Osteocyte (in vitro differentiated cells): ENCODE data around the gene TMPRSS11E. TPM values are rescaled to one million over a fixed set of nuclear protein-coding genes. Genes with fewer than 3 reads are reported as not detected.
"Not testable (repeated sequence)": the region's sequence is repeated elsewhere in the genome, so short reads cannot be mapped to it uniquely, and the experiment has no call there.

Experiments
- DNase-seq: peaks from one replicate; pipeline ENCODE4 v3.0.0; 2021; ENCODE audit warnings: mixed read lengths; ENCODE audit not compliant: unreplicated experiment; ENCODE audit errors: extremely low spot score
- H3K27ac Mint-ChIP-seq: one replicate; pipeline ENCODE4 v1.8.0; 2021; ENCODE audit warnings: mild to moderate bottlenecking, mixed read lengths; ENCODE audit not compliant: unreplicated experiment
- H3K27me3 Mint-ChIP-seq: one replicate; pipeline ENCODE4 v1.8.0; 2021; ENCODE audit warnings: mixed read lengths; ENCODE audit not compliant: unreplicated experiment
- H3K36me3 Mint-ChIP-seq: one replicate; pipeline ENCODE4 v1.8.0; 2021; ENCODE audit warnings: mixed read lengths; ENCODE audit not compliant: unreplicated experiment
- H3K4me1 Mint-ChIP-seq: one replicate; pipeline ENCODE4 v1.8.0; 2021; ENCODE audit warnings: mixed read lengths; ENCODE audit not compliant: unreplicated experiment
- H3K4me3 Mint-ChIP-seq: one replicate; pipeline ENCODE4 v1.8.0; 2021; ENCODE audit warnings: mild to moderate bottlenecking, moderate library complexity, mixed read lengths; ENCODE audit not compliant: unreplicated experiment
- H3K9me3 Mint-ChIP-seq: one replicate; pipeline ENCODE4 v1.8.0; 2021; ENCODE audit warnings: mixed read lengths; ENCODE audit not compliant: unreplicated experiment
- total RNA-seq: library from RNA; stranded (reverse); gene quantifications from 2 replicates; pipeline ENCODE4 v1.2.1, GENCODE V29; 2021
- TF ChIP-seq, protein P1 (sequence below): fragments of 200-600 bp; sonication (generic); IDR thresholded peaks from 2 replicates; pipeline ENCODE4 v1.5.0; 2021; ENCODE audit warnings: antibody characterized with exemption, mild to moderate bottlenecking, moderate library complexity

TMPRSS11E gene
- total RNA-seq, 1 donor from 2014 or later, result not detected

DNA sequence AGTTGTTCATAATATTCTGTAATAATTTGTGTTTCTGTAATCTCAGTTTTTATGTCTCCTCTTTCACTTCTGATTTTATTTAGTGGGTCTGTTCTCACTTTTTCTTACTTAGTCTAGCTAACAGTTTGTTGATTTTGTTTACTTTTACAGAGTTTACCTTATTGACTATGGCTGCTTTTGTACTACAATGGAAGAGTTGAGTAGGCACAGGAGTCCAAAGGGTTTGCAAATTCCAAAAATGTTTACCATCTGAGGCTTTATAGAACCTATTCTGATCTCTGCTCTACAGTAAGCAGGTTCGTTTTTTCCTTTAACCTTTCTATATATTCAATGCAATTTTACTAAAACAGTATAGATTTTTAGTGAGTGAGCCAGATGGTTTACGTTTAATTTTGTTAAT, 73.7 kb downstream of the TMPRSS11E start:
- Mint-ChIP-seq H3K27me3 (no peaks in the 10 kb centered on the region), H3K36me3 (no peaks in the 10 kb centered on the region), H3K9me3 (no peaks in the 10 kb centered on the region), H3K27ac (no peak overlapping the region), H3K4me3 (no peak overlapping the region), H3K4me1 (no peaks in the 10 kb centered on the region)
- no peak for DNase-seq
- TF ChIP-seq, protein P1, sequence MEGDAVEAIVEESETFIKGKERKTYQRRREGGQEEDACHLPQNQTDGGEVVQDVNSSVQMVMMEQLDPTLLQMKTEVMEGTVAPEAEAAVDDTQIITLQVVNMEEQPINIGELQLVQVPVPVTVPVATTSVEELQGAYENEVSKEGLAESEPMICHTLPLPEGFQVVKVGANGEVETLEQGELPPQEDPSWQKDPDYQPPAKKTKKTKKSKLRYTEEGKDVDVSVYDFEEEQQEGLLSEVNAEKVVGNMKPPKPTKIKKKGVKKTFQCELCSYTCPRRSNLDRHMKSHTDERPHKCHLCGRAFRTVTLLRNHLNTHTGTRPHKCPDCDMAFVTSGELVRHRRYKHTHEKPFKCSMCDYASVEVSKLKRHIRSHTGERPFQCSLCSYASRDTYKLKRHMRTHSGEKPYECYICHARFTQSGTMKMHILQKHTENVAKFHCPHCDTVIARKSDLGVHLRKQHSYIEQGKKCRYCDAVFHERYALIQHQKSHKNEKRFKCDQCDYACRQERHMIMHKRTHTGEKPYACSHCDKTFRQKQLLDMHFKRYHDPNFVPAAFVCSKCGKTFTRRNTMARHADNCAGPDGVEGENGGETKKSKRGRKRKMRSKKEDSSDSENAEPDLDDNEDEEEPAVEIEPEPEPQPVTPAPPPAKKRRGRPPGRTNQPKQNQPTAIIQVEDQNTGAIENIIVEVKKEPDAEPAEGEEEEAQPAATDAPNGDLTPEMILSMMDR, result no peak

DNA sequence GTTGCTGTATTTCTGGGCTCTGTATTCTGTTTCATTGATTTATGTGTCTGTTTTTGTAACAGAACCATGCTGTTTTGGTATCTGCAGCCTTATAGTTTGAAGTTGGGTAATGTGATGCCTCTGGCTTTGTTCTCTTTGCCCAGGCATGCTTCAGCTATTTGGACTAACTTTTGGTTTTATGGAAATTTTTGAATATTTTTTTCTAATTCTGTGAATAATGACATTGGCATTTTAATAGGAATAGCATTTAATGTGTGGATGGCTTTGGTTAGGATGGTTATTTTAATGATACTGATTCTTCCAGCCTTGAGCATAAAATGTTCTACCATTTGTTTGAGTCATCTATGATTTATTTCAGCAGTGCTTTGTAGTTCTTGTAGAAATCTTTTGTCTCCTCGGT, 75.0 kb downstream of the TMPRSS11E start:
- not testable (repeated sequence) for H3K36me3 Mint-ChIP-seq, H3K4me1 Mint-ChIP-seq, H3K27ac Mint-ChIP-seq, H3K4me3 Mint-ChIP-seq, H3K9me3 Mint-ChIP-seq, H3K27me3 Mint-ChIP-seq, DNase-seq

DNA sequence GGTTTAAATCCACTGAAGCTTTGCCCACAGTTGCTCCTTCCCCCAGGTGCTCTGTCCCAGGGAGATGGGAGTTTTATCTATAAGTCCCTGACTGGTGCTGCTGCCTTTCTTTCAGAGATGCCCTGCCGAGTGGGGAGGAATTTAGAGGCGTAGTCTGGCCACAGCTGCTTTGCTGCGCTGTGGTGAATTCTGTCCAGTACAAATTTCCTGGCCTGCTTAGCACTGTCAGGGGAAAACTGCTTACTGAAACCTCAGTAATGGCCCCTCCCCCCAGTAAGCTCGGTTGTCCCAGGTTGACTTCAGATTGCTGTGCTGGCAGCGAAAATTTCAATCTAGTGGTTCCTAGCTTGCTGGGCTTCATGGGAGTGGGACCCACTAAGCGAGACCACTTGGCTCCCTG, 88.7 kb downstream of the TMPRSS11E start:
- Mint-ChIP-seq H3K36me3 (no peaks in the 10 kb centered on the region), H3K9me3 (no peaks in the 10 kb centered on the region), H3K27ac (no peak overlapping the region), H3K4me3 (no peak overlapping the region), H3K27me3 (no peaks in the 10 kb centered on the region), H3K4me1 (no peaks in the 10 kb centered on the region)
- DNase-seq, result no peak
- TF ChIP-seq, protein P1, result no peak

DNA sequence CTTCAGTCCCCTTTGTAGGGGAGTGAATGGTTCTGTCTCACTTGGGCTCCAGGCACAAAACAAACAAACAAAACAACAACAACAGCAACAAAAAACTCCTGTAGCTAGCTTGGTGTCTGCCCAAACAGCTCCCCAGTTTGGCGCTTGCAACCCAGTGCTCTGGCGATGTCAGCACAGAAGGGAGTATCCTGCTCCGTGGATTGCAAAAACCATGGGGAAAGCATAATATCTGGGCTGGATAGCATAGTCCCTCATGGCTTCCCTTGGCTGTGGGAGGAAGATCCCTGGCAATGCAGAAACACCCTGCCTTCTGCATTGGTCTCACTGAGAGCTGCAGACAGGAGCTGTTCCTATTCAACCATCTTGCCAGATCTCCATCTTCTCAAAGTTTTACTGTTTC, 89.1 kb downstream of the TMPRSS11E start:
- H3K4me3 Mint-ChIP-seq, result no peak overlapping the region
- H3K36me3 Mint-ChIP-seq, result no peaks in the 10 kb centered on the region
- H3K27ac Mint-ChIP-seq, result no peak overlapping the region

DNA sequence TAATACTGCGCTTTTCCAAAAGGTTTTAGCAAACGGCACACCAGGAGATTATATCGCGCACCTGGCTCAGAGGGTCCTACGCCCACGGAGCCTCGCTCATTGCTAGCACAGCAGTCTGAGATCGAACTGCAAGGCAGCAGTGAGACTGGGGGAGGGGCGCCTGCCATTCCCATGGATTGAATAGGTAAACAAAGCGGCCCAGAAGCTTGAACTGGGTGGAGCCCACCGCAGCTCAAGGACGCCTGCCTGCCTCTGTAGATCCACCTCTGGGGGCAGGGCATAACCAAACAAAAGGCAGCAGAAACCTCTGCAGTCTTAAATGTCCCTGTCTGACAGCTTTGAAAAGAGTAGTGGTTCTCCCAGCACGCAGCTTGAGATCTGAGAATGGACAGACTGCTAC, 95.5 kb downstream of the TMPRSS11E start:
- not testable (repeated sequence) for H3K9me3 Mint-ChIP-seq, H3K36me3 Mint-ChIP-seq

More for the DNA sequence above, 89.1 kb downstream of the TMPRSS11E start:
- H3K27me3 Mint-ChIP-seq, result no peaks in the 10 kb centered on the region
- DNase-seq, result no peak
- TF ChIP-seq, protein P1, result no peak
- no peaks in the 10 kb centered on the region for H3K4me1 Mint-ChIP-seq
- no peaks in the 10 kb centered on the region for H3K9me3 Mint-ChIP-seq

More for the DNA sequence above, 95.5 kb downstream of the TMPRSS11E start:
- not testable (repeated sequence) for DNase-seq, H3K27ac Mint-ChIP-seq, H3K27me3 Mint-ChIP-seq, H3K4me1 Mint-ChIP-seq, H3K4me3 Mint-ChIP-seq

Other genes with a start within 250 kb of the TMPRSS11E start
- not detected in 2 replicates for gene TMPRSS11B, start 201.8 kb upstream of the TMPRSS11E start, total RNA-seq
- gene YTHDC1, start 97.4 kb upstream of the TMPRSS11E start, total RNA-seq, result 76.1 and 82.8 TPM in 2 replicates
- gene UGT2B17, start 128.9 kb downstream of the TMPRSS11E start, total RNA-seq, result not detected in 2 replicates
- gene UGT2B15, start 223.2 kb downstream of the TMPRSS11E start, total RNA-seq, result not detected in 2 replicates